ENCODE data around the gene GREB1L.

DNA sequence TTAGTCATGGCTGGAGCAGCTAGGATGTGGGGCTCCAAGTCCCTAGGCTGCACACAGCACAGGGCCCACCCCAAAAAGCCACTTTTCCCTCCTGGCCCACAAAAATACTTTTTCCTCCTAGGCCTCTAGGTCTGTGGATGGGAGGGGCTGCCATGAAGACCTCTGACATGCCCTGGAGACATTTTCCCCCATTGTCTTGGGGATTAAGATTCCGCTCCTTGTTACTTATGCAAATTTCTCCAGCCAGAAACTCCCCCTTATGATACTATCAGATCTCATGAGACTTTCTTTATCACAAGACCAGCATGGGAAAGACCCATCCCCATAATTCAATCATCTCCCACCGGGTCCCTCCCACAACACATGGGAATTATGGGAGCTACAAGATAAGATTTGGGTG, 232.6 kb downstream of the GREB1L start:
- TF ChIP-seq CTCF (IDR thresholded peaks at IDR 0.05) (no peak), POLR2AphosphoS5 (IDR thresholded peaks at IDR 0.05) (no peak)

Data from prostate gland (tissue), 2 donors.